HG02885 (cell line): ENCODE measurements around the gene TMED6.
"Not testable (repeated sequence)": the region's sequence is repeated elsewhere in the genome, so short reads cannot be mapped to it uniquely, and the experiment has no call there.

ENCODE experiments used
- ATAC-seq: cut with Tn5 transposase; IDR thresholded peaks from one replicate; pipeline ENCODE4 v1.9.1; 2021; ENCODE audit warnings: mild to moderate bottlenecking; ENCODE audit not compliant: unreplicated experiment, poor library complexity

Gene TMED6

GRCh38 chr16:69309316-69309715 lies 42.3 kb downstream of the TMED6 start:
- ATAC-seq: no peak

- no peak for ATAC-seq
Measured at GRCh38 chr16:69307856-69308255, 43.7 kb downstream of the TMED6 start.

GRCh38 chr16:69307091-69307490 lies 44.5 kb downstream of the TMED6 start:
- ATAC-seq: no peak

- ATAC-seq: no peak
Measured at GRCh38 chr16:69306031-69306430, 45.6 kb downstream of the TMED6 start.

- ATAC-seq: no peak
Measured at GRCh38 chr16:69302301-69302700, 49.3 kb downstream of the TMED6 start.

GRCh38 chr16:69301861-69302260 lies 49.7 kb downstream of the TMED6 start:
- ATAC-seq: no peak

- no peak for ATAC-seq
Measured at GRCh38 chr16:69301187-69301586, 50.4 kb downstream of the TMED6 start.

GRCh38 chr16:69298261-69298660 lies 53.3 kb downstream of the TMED6 start:
- ATAC-seq: no peak

- ATAC-seq: not testable (repeated sequence)
Measured at GRCh38 chr16:69296771-69297170, 54.8 kb downstream of the TMED6 start.

GRCh38 chr16:69294051-69294450 lies 57.5 kb downstream of the TMED6 start:
- ATAC-seq: no peak

- ATAC-seq: no peak
Measured at GRCh38 chr16:69293401-69293800, 58.2 kb downstream of the TMED6 start.
